GM11168 (cell line): Measurements from ENCODE around the gene SLC52A1.

ENCODE experiments used
- in situ Hi-C: fragments of 300-500 bp; cut with MboI; formaldehyde crosslinking; loops from one replicate; pipeline ENCODE4 v1.12.0; 2022; ENCODE audit warnings: low sequenced_read_pairs; ENCODE audit not compliant: unreplicated experiment

SLC52A1 gene

DNA sequence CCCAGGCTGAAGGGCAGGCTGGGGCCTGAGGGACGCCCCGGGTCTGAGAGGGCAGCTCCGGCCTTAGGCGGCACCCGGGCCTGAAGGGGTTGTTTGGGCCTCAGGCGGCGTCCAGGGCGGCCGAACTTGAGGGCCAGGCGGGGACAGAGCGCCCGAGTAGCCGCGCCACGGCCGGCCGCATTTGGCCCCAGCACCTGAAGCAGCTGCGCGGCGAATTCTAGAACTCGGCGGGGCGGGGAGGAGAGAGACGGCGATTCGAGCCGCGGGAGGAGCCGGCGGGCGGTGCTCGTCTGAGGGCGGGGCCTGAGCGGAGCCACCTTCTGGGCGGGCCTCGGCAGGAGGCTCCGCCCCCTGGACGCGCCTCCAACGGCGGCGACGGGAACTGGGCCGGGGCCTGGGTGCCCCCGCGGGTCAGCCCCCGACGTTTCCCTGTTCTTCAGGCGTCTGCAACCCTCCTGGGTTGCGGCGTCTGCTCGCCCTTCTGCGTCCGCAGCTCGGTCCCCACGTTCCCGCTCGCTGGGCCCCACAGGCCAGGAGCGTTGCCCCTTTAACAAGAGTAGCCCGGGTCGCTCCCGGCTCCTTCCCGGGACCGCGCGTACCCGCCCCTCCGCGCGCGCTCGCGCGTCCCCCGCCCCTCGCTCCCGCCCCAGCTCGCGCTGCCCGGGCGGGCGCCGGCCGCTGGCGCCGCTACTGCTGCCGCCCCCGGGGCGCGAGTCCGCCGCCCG is 37.8 kb downstream of the SLC52A1 start, which contains the start of the genes INCA1 and KIF1C:
Gene INCA1 (minus strand): TSS at position 221 of the 725 bp plus-strand sequence. CDS start 3,085 bp downstream, outside the sequence.
Gene KIF1C (plus strand): TSS at position 649 of the 725 bp plus-strand sequence. CDS start 2,297 bp downstream, outside the sequence.
- in situ Hi-C loops, result no loop called here

GRCh38 chr17:4994081-4994595 is 41.1 kb downstream of the SLC52A1 start:
- in situ Hi-C loops, result no loop called here

DNA sequence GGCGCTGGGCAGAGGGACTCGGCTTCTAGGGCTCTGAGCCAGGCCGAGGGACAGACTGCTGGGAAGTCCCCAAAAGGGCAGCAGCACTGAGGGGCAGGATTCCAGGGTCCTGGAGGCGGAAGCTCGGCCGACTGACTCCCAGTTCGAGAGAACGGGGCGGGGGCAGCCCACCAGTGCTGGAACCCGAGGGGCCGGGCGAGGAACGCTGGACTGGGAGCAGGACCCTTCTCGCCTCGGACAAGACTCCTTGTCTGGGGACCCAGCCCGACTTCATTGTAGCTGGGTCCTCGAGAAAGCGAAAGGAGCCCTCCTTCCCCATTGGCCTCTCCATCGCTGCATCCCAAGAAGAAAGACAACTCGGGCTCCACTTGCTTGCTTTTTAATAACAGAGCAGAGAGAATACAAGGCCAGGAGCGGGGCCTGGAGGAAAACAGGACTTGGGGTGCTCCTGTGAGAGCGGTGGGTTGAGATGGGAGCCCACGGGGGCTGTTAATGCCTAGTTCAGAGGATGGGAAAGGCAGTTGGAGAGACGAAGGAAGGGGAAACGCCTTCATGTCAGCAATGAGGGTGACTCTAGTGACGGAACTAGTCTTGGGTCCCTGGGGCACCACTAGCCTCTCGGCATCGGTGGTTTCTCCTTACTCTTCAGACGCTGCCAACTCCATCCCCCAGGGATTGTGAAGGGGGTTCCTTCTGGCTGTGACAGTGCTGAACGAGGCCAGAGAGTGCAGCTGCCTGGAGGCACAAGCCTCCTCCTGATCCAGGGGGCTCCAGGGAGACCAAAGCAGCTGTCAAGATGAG is 47.3 kb downstream of the SLC52A1 start:
- in situ Hi-C loops, result no loop called here

DNA sequence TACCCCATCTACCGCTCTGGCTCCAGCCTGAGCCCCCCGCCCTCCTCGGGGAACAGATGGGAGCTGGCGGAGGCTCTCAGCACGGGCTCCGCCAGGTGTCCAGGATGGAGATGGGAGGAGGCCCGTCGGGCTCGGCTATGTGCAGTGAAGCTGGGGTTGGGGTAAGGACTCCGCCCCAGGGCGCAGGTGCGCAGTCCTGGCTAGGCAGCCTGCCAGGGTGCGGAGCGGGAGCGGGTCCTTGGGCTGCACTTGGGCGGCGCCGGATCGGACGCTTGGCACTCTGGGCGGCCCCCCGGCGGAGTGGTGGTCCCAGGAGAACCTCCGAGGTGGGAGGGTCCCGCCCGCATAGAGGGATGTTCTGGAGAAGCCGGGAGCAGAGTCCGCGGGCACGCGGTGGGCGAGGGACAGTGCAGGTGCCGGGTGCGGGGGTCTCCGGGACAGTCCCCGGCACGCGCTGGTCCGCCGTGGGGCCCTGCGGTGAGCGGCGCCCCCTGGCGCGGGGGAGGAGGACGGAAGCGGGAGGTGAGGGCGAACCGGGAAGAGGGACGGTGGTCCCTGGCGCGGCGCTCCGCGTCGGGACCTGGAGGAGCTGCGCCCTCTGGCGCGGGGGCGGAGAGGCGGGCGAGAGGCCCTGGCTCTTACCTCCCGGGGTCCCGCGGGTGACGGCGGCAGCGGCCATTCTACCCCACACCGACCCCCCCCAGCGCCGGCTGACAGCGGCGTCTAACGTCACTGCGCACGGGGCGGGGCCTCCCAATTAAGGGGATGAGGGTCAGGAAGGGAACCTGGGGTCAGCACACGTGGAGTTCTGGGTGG is 48.1 kb downstream of the SLC52A1 start, which contains the start of gene CAMTA2:
Gene CAMTA2 (minus strand): TSS at position 725 of the 816 bp plus-strand sequence. CDS start 1,453 bp downstream, outside the sequence.
- in situ Hi-C loops, result no loop called here

- in situ Hi-C loops, result no loop called here
These were observed 48.8 kb downstream of the SLC52A1 start for GRCh38 chr17:4986403-4986802.
